CD14-positive monocyte (primary cell): ENCODE measurements around the gene STK32C. TPM values are rescaled to one million over a fixed set of nuclear protein-coding genes. Genes with fewer than 3 reads are reported as not detected.

Experiments used
- DNase-seq, 3 donors: peaks; one replicate each; pipeline ENCODE4 v3.0.0-alpha.2; 2011 to 2022
- H2AFZ ChIP-seq: 2 replicates; pipeline ENCODE4 v1.6.0; 2012; ENCODE audit warnings: mild to moderate bottlenecking, low read depth, low read length, inconsistent platforms; ENCODE audit not compliant: insufficient read depth, poor library complexity, severe bottlenecking
- H3K27ac ChIP-seq, 2 donors: 1 replicate in 1 of 2; 2 replicates in 1 of 2; pipeline ENCODE4 v1.5.1; 2012 to 2013; ENCODE audit warnings: low read length in 2 of 2, control low read depth in 1 of 2, inconsistent platforms in 1 of 2, low read depth in 1 of 2, mild to moderate bottlenecking in 1 of 2
- H3K27me3 ChIP-seq, 2 donors: one replicate each; pipeline versions ENCODE4 v1.6.0 to v1.6.1; 2011 to 2013; ENCODE audit warnings: low read length in 2 of 2; ENCODE audit not compliant: control insufficient read depth in 2 of 2, insufficient read depth in 2 of 2
- H3K36me3 ChIP-seq, 2 donors: replicated peaks in 1 of 2; 1 replicate in 1 of 2; 2 replicates in 1 of 2; pipeline versions ENCODE4 v1.5.1 to v1.6.1; 2012 to 2013; ENCODE audit warnings: low read length in 2 of 2, control low read depth in 1 of 2, inconsistent platforms in 1 of 2, mild to moderate bottlenecking in 1 of 2; ENCODE audit not compliant: insufficient read depth in 2 of 2, control insufficient read depth in 1 of 2
- H3K4me1 ChIP-seq, 2 donors: 1 replicate in 1 of 2; 2 replicates in 1 of 2; pipeline versions ENCODE4 v1.5.1 to v1.6.1; 2012 to 2013; ENCODE audit warnings: low read length in 2 of 2, control low read depth in 1 of 2, inconsistent platforms in 1 of 2, mild to moderate bottlenecking in 1 of 2, moderate library complexity in 1 of 2; ENCODE audit not compliant: insufficient read depth in 2 of 2, control insufficient read depth in 1 of 2
- H3K4me2 ChIP-seq: replicated peaks from 2 replicates; pipeline ENCODE3; 2012; ENCODE audit warnings: low read length, moderate library complexity, mild to moderate bottlenecking; ENCODE audit not compliant: poor library complexity, severe bottlenecking; ENCODE audit errors: extremely low read depth
- H3K4me3 ChIP-seq, 3 experiments: fragments of 200-600 bp in 1 of 3; sonication (generic) in 1 of 3; replicated peaks in 1 of 3; 1 replicate in 2 of 3; 2 replicates in 1 of 3; pipeline ENCODE4 v1.5.1; 2011 to 2013; ENCODE audit warnings: low read length in 3 of 3, mild to moderate bottlenecking in 3 of 3, control low read depth in 2 of 3, low read depth in 2 of 3, inconsistent platforms in 1 of 3, moderate library complexity in 1 of 3
- H3K79me2 ChIP-seq: 2 replicates; pipeline ENCODE4 v1.6.0; 2012; ENCODE audit warnings: mild to moderate bottlenecking, control low read depth, inconsistent platforms, low read length, moderate library complexity; ENCODE audit not compliant: insufficient read depth
- H3K9ac ChIP-seq: 2 replicates; pipeline ENCODE4 v1.6.0; 2017; ENCODE audit warnings: low read length, mild to moderate bottlenecking; ENCODE audit not compliant: insufficient read depth, poor library complexity, severe bottlenecking
- H3K9me3 ChIP-seq, 2 donors: replicated peaks in 1 of 2; 1 replicate in 1 of 2; 2 replicates in 1 of 2; pipeline versions ENCODE4 v1.5.1 to v1.6.1; 2012 to 2013; ENCODE audit warnings: low read length in 2 of 2, control low read depth in 1 of 2; ENCODE audit not compliant: control insufficient read depth in 1 of 2, insufficient read depth in 1 of 2
- H4K20me1 ChIP-seq: 2 replicates; pipeline ENCODE4 v1.6.0; 2012; ENCODE audit warnings: mild to moderate bottlenecking, low read length, control low read depth, moderate library complexity; ENCODE audit not compliant: insufficient read depth
- H3K27ac Mint-ChIP-seq, 7 donors: one replicate each; pipeline ENCODE4 v1.8.0; 2020; ENCODE audit warnings: mild to moderate bottlenecking in 7 of 7, mixed read lengths in 7 of 7, moderate library complexity in 6 of 7, inconsistent platforms in 2 of 7
- H3K27me3 Mint-ChIP-seq, 3 donors: one replicate each; pipeline ENCODE4 v1.8.0; 2021 to 2022; ENCODE audit warnings: low read depth in 3 of 3, mild to moderate bottlenecking in 3 of 3, mixed read lengths in 3 of 3, moderate library complexity in 3 of 3, inconsistent platforms in 1 of 3
- H3K36me3 Mint-ChIP-seq, 2 donors: one replicate each; pipeline ENCODE4 v1.8.0; 2020; ENCODE audit warnings: mixed read lengths in 2 of 2, inconsistent platforms in 1 of 2, mild to moderate bottlenecking in 1 of 2
- H3K4me1 Mint-ChIP-seq: one replicate; pipeline ENCODE4 v1.8.0; 2020; ENCODE audit warnings: mild to moderate bottlenecking, mixed read lengths
- H3K4me3 Mint-ChIP-seq, 2 donors: one replicate each; pipeline ENCODE4 v1.8.0; 2020; ENCODE audit warnings: mild to moderate bottlenecking in 2 of 2, mixed read lengths in 2 of 2, moderate library complexity in 1 of 2
- H3K9me3 Mint-ChIP-seq, 7 donors: one replicate each; pipeline ENCODE4 v1.8.0; 2020 to 2022; ENCODE audit warnings: mixed read lengths in 7 of 7, mild to moderate bottlenecking in 6 of 7, moderate library complexity in 6 of 7, inconsistent platforms in 2 of 7
- WGBS: methylation state at CpG from one replicate; pipeline ENCODE4 v1.1.5; 2013; ENCODE audit warnings: missing lambda C conversion rate; ENCODE audit not compliant: insufficient coverage; 5-methylcytosine and 5-hydroxymethylcytosine counted together
- intact Hi-C, 2 donors: fragments of 100-400 bp; cut with micrococcal nuclease; formaldehyde crosslinking; loops; one replicate each; pipeline versions ENCODE4 v1.15.0 to v1.15.1; 2023
- polyA plus RNA-seq, 3 donors: library from polyadenylated mRNA; depleted of rRNA in 1 of 3; unstranded in 2 of 3; stranded (reverse) in 1 of 3; fragments of 300-500 nt in 2 of 3; fragments of >200 nt in 1 of 3; fragmentation: Illumina TruSeq in 2 of 3; gene quantifications; 1 replicate in 2 of 3; 2 replicates in 1 of 3; pipeline ENCODE4 v1.2.3, GENCODE V29; 2012 to 2021
- TF ChIP-seq, protein P1 (sequence below): fragments of 200-600 bp; IDR thresholded peaks from one replicate; pipeline ENCODE4 v1.8.0; 2022; ENCODE audit warnings: antibody characterized with exemption, mild to moderate bottlenecking

Gene STK32C
- polyA plus RNA-seq, 3 donors, result 13.6 to 22.8 (median 18.4) TPM

DNA sequence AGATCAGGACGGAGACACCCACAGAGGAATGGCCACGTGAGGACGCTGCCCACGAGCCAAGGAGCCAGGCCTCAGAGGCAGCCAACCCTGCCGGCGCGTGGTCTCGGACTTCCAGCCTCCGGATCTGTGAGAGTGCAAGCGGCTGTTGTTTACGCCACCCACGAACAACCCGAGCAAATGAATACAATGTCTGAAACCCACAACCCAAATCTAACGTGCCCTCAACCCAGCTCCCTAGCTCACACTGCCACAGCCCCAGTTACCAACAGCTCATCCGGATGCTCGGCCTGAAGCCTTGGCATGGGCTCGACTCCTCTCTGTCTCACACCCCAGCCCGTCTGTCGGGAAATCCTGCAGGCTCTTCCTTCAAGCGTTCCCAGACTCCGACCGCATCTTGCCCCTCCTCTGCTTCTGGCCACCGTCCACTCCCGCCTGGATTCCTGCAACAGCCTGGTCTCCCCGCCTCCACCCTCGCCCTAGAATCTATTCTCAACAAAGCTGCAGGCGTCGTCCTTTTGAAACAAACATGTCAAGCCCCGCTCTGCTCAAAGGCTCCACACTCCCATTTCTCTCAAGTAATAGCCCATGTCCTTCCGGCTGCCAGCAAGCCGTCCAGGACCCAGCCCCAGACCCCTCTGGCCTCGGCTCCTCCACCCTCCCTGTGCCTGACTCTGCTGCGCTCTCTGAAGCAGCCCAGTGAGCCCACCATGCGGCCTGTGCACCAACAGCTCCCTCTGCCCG lies 35.3 kb downstream of the STK32C start:
- Histone ChIP-seq H3K4me2 (no peak overlapping the region), H3K9me3 (peaks cover 4 to 5% of the 10 kb centered on the region in 2 donors), H2AFZ (no peak overlapping the region), H3K4me1 (no peaks in the 10 kb centered on the region), H3K27ac (no peak overlapping the region), H3K27me3 (no peaks in the 10 kb centered on the region), H3K36me3 (no peaks in the 10 kb centered on the region), H4K20me1 (peaks cover 31% of the 10 kb centered on the region), H3K9ac (no peak overlapping the region), H3K79me2 (no peaks in the 10 kb centered on the region), H3K4me3 (no peak overlapping the region)
- H3K4me3 Mint-ChIP-seq, result no peak overlapping the region
- no peaks in the 10 kb centered on the region for H3K4me1 Mint-ChIP-seq
- peaks cover 0 to 2% (median 2%) of the 10 kb centered on the region in 3 donors for H3K27me3 Mint-ChIP-seq
- intact Hi-C loops, result no loop called here
- peaks cover 0 to 7% (median 2%) of the 10 kb centered on the region in 7 donors for H3K9me3 Mint-ChIP-seq
- H3K36me3 Mint-ChIP-seq, result peaks cover 2 to 4% of the 10 kb centered on the region in 2 donors
- no peak for DNase-seq
- H3K27ac Mint-ChIP-seq, result peak overlapping the region in 3 of 7 donors; percentile 27 to 87 (median 62)
- WGBS, result 98% methylated on average over 35 of the region's 35 CpGs
- TF ChIP-seq, protein P1, sequence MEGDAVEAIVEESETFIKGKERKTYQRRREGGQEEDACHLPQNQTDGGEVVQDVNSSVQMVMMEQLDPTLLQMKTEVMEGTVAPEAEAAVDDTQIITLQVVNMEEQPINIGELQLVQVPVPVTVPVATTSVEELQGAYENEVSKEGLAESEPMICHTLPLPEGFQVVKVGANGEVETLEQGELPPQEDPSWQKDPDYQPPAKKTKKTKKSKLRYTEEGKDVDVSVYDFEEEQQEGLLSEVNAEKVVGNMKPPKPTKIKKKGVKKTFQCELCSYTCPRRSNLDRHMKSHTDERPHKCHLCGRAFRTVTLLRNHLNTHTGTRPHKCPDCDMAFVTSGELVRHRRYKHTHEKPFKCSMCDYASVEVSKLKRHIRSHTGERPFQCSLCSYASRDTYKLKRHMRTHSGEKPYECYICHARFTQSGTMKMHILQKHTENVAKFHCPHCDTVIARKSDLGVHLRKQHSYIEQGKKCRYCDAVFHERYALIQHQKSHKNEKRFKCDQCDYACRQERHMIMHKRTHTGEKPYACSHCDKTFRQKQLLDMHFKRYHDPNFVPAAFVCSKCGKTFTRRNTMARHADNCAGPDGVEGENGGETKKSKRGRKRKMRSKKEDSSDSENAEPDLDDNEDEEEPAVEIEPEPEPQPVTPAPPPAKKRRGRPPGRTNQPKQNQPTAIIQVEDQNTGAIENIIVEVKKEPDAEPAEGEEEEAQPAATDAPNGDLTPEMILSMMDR, result no peak

DNA sequence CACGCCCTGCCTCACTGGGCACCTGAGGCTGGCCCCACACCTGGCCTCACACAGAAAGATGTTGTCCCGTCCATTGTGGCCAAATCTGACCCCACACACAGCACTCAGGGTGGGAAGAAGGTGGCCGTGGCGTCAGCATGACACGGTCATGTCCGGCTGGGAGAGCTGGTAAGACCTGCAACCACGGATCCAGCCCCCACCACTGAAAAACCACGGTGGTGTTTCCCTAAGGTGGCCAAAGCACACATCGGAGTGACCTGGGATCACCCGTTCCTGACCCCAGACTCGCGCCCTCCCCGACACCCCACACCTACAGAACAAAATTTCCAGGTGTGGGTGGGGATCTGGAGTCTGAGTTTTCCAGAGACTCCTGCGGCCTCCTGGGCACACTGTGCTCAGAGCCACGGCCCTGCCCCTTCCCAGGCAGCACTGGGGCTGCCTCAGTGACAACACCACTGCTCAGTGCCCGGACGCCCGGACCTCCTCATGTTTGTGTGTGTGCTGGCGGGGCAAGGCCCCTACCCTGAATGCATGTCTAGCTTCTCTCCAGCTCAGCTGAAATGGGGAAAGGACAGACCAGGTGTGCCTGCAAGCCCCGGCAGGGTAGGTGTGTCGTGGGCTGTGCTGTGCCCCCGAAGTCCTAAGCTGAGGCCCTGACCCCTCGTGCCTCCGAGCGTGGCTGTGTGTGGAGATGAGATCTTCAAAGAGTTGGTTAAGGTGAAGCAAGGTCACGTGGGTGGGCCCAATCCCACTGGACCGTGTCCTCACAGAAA lies 36.1 kb downstream of the STK32C start:
- Mint-ChIP-seq H3K4me3 (no peak overlapping the region), H3K9me3 (peaks cover 0 to 7% (median 2%) of the 10 kb centered on the region in 7 donors), H3K27ac (peak overlapping the region in 1 of 7 donors; percentile 62), H3K4me1 (no peaks in the 10 kb centered on the region), H3K27me3 (peaks cover 0 to 2% (median 2%) of the 10 kb centered on the region in 3 donors), H3K36me3 (peaks cover 2 to 4% of the 10 kb centered on the region in 2 donors)
- Histone ChIP-seq H3K36me3 (no peaks in the 10 kb centered on the region), H4K20me1 (peaks cover 33% of the 10 kb centered on the region), H3K79me2 (no peaks in the 10 kb centered on the region), H3K27me3 (no peaks in the 10 kb centered on the region), H2AFZ (no peak overlapping the region), H3K4me3 (no peak overlapping the region), H3K27ac (no peak overlapping the region), H3K4me2 (no peak overlapping the region), H3K4me1 (no peaks in the 10 kb centered on the region), H3K9me3 (peaks cover 4 to 5% of the 10 kb centered on the region in 2 donors), H3K9ac (no peak overlapping the region)
- DNase-seq, result no peak
- TF ChIP-seq, protein P1, result no peak
- intact Hi-C loops, result no loop called here
- WGBS, result 91% methylated on average over 18 of the region's 27 CpGs
